ENCODE results near the gene LAX1. TPM values are rescaled to one million over a fixed set of nuclear protein-coding genes. Genes with fewer than 3 reads are reported as not detected.

LAX1 gene
- total RNA-seq, 2 experiments from 2014 or later, result 20.7 to 21.1 TPM

DNA sequence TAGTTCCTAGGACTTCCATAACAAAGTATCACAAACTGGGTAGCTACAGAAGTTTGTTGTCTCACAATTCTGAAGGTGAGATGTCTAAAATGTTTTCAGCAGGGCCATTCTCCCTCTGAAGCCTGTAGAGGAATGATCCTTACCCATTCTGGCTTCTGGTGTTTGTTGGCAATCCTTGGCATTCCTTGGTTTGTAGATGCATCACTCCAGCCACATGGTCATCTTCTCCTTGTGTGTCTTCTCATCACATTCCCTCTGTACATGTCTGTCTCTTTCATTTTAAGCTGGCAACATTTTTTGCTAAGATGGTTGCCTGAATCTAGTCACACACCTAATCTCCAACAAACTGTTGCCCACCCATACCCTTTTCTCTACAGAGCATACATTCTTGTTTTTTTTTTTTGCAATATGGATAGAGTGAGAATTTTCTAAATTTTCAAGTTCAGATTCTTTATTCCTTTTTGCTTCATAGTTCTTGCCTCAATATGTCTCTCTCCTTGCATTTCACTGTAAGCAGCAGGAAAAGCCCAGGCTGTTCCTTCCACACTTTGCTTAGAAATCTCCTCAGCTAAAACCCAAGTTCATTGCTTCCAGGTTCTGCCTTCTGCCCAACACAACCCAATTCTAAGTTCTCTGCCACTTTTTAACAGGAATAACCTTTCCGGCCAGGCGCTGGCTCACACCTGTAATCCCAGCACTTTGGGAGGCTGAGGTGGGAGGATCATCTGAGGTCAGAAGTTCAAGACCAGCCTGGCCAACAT, 48.8 kb downstream of the LAX1 start:
- Mint-ChIP-seq H3K27ac (no peak overlapping the region), H3K36me3 (ENCODE audit: low read depth) (peaks cover 47% of the 10 kb centered on the region), H3K9me3 (peaks cover 2% of the 10 kb centered on the region), H3K4me1 (ENCODE audit: low read depth) (peaks cover 22% of the 10 kb centered on the region), H3K27me3 (no peaks in the 10 kb centered on the region), H3K4me3 (no peak overlapping the region)
- TF ChIP-seq, protein P1, sequence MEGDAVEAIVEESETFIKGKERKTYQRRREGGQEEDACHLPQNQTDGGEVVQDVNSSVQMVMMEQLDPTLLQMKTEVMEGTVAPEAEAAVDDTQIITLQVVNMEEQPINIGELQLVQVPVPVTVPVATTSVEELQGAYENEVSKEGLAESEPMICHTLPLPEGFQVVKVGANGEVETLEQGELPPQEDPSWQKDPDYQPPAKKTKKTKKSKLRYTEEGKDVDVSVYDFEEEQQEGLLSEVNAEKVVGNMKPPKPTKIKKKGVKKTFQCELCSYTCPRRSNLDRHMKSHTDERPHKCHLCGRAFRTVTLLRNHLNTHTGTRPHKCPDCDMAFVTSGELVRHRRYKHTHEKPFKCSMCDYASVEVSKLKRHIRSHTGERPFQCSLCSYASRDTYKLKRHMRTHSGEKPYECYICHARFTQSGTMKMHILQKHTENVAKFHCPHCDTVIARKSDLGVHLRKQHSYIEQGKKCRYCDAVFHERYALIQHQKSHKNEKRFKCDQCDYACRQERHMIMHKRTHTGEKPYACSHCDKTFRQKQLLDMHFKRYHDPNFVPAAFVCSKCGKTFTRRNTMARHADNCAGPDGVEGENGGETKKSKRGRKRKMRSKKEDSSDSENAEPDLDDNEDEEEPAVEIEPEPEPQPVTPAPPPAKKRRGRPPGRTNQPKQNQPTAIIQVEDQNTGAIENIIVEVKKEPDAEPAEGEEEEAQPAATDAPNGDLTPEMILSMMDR (IDR thresholded peaks at IDR 0.05), result no peak
- DNase-seq (no peak), ATAC-seq (no peak)
- ChIA-PET POLR2A (interaction anchor here (1.1 to 1.5 kb wide), 2 partner anchors 11 to 23 kb away, joined by 3 to 4 read pairs; no protein-coding TSS in a partner anchor), CTCF (interaction anchor here (0.6 to 2.8 kb wide), 3 partner anchors 26 to 50 kb away, joined by 3 to 6 read pairs (median 3); no protein-coding TSS in a partner anchor)
- intact Hi-C loops (cut with micrococcal nuclease), result no loop called here

DNA sequence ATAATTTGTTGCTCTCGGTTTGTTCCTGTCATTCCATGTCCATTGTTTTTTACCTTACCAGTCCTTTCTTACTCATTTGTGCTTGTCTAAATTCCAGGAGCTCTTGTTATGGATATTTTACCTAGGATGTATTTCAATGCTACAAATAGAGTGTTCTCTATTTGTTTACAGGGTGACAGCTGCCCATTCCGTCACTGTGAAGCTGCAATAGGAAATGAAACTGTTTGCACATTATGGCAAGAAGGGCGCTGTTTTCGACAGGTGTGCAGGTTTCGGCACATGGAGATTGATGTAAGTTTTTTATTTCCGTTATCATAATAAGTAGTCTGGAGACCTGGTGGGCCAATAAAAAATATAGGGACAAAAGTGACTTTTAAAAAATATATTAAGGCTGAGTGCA, 53.4 kb downstream of the LAX1 start:
- Mint-ChIP-seq H3K36me3 (ENCODE audit: low read depth) (peaks cover 47% of the 10 kb centered on the region), H3K4me3 (no peak overlapping the region), H3K9me3 (peaks cover 2% of the 10 kb centered on the region), H3K27ac (no peak overlapping the region), H3K27me3 (no peaks in the 10 kb centered on the region), H3K4me1 (ENCODE audit: low read depth) (peaks cover 25% of the 10 kb centered on the region)
- ATAC-seq (no peak), DNase-seq (no peak)
- intact Hi-C loops (cut with micrococcal nuclease), result no loop called here
- ChIA-PET POLR2A (interaction anchor here (0.7 kb wide), 1 partner anchor 9 kb away, joined by 4 read pairs; no protein-coding TSS in a partner anchor), CTCF (no interaction called here)
- TF ChIP-seq, protein P1 (IDR thresholded peaks at IDR 0.05), result no peak

- DNase-seq, result no peak
- no peak for ATAC-seq
- POLR2A ChIA-PET, result interaction anchor here (0.6 to 0.7 kb wide), 2 partner anchors 58 to 1719 kb away, joined by 3 read pairs; no protein-coding TSS in a partner anchor
- H3K4me1 Mint-ChIP-seq (ENCODE audit: low read depth), result peaks cover 28% of the 10 kb centered on the region
- peaks cover 53% of the 10 kb centered on the region for H3K36me3 Mint-ChIP-seq (ENCODE audit: low read depth)
- H3K27ac Mint-ChIP-seq, result no peak overlapping the region
- H3K4me3 Mint-ChIP-seq, result no peak overlapping the region
- no peaks in the 10 kb centered on the region for H3K27me3 Mint-ChIP-seq
- TF ChIP-seq, protein P1 (IDR thresholded peaks at IDR 0.05), result no peak
- intact Hi-C loops (cut with micrococcal nuclease), result no loop called here
- H3K9me3 Mint-ChIP-seq, result no peaks in the 10 kb centered on the region
- CTCF ChIA-PET, result interaction anchor here (0.6 to 1.1 kb wide), 3 partner anchors 18 to 1367 kb away, joined by 3 to 4 read pairs (median 4); no protein-coding TSS in a partner anchor
These were observed 58.3 kb downstream of the LAX1 start for GRCh38 chr1:203823306-203823705.

Other genes with a start within 250 kb of the LAX1 start
- 10 to 100 TPM; 12.0 to 15.9 TPM for gene ATP2B4, start 138.4 kb upstream of the LAX1 start, total RNA-seq
- 10 to 100 TPM; 17.3 to 17.7 TPM for gene ZBED6, start 30.4 kb downstream of the LAX1 start, total RNA-seq
- gene ZC3H11A, start 30.4 kb downstream of the LAX1 start, total RNA-seq, result 10 to 100 TPM; 77.9 to 83.1 TPM
- gene SNRPE, start 96.4 kb downstream of the LAX1 start, total RNA-seq, result 100 to 1,000 TPM; 344 to 373 TPM

Measured in activated CD8-positive, alpha-beta T cell treated with anti-CD3 and anti-CD28 coated beads for 36 hours (primary cell).